ENCODE measurements around the gene ZC3H14.
"Not testable (repeated sequence)": the region's sequence is repeated elsewhere in the genome, so short reads cannot be mapped to it uniquely, and the experiment has no call there.

Gene ZC3H14, protein sequence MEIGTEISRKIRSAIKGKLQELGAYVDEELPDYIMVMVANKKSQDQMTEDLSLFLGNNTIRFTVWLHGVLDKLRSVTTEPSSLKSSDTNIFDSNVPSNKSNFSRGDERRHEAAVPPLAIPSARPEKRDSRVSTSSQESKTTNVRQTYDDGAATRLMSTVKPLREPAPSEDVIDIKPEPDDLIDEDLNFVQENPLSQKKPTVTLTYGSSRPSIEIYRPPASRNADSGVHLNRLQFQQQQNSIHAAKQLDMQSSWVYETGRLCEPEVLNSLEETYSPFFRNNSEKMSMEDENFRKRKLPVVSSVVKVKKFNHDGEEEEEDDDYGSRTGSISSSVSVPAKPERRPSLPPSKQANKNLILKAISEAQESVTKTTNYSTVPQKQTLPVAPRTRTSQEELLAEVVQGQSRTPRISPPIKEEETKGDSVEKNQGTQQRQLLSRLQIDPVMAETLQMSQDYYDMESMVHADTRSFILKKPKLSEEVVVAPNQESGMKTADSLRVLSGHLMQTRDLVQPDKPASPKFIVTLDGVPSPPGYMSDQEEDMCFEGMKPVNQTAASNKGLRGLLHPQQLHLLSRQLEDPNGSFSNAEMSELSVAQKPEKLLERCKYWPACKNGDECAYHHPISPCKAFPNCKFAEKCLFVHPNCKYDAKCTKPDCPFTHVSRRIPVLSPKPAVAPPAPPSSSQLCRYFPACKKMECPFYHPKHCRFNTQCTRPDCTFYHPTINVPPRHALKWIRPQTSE

DNA sequence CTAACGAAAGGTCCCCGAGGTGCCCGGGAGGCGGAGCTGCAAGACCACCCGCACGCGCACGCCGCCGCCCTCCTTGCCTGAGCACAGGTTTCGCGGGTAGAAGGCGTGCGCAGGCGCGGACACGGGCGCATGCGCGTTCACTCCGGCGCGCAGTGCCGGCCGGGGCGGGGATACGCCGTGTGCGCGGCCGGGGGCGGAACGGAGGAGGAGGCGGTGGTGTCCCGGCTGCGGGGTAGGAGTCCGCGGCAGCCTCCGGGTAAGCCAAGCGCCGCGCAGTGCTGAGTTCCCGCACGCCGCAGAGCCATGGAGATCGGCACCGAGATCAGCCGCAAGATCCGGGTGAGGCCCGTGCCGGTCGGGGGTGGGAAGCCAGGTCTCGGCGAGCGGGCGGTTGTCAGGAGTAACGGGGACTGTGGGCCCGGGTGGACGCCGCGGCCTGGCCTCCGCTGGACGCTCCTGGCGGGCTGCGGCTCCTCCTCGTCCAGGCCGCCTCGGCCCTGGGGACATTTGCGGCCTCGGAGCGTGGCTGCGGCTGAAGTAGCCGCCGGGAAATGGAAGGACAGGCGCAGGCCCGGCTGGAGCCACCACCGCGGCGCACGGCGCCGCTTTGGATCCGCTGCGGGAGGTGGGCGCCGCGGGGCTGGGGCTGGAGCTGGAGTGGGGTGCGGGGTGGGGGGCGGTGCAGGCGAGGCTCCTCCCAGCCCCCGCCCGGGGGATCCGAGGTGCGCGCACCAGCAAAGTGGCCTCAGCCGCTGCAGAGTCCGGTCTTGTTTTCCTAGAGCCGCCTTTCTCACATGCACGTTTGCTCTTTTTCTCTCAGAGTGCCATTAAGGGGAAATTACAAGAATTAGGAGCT lies at the start of gene ZC3H14:
TSS of gene ZC3H14 (plus strand) at position 207 of the 856 bp plus-strand sequence. CDS start at position 304, 97 bp downstream.
- peak within 1 kb of the TSS; percentile 69 to 92 for H3K4me3 ChIP-seq (ENCODE audit: low read depth in 1 of 2, low read length in 2 of 2)
- peak within 1 kb of the TSS; percentile 94 for H3K27ac ChIP-seq (ENCODE audit: low read depth, low read length)
- H3K4me1 ChIP-seq (ENCODE audit: control insufficient read depth in 1 of 2, insufficient read depth in 2 of 2, low read length in 2 of 2) = peaks cover 12 to 19% of the 10 kb centered on the region in 2 donors
- peak within 1 kb of the TSS; percentile 79 to 94 for H3K9ac ChIP-seq (ENCODE audit: low read depth in 1 of 2, low read length in 2 of 2)
- H3K27me3 ChIP-seq (ENCODE audit: control insufficient read depth in 1 of 2, insufficient read depth in 2 of 2, low read length in 2 of 2) = no peaks in the 10 kb centered on the region
- H3K9me3 ChIP-seq (ENCODE audit: control insufficient read depth in 1 of 2, low read length in 2 of 2) = no peaks in the 10 kb centered on the region
- peaks cover 4% of the 10 kb centered on the region in 2 donors for H3K36me3 ChIP-seq (ENCODE audit: control insufficient read depth in 1 of 2, insufficient read depth in 2 of 2, low read length in 2 of 2)

DNA sequence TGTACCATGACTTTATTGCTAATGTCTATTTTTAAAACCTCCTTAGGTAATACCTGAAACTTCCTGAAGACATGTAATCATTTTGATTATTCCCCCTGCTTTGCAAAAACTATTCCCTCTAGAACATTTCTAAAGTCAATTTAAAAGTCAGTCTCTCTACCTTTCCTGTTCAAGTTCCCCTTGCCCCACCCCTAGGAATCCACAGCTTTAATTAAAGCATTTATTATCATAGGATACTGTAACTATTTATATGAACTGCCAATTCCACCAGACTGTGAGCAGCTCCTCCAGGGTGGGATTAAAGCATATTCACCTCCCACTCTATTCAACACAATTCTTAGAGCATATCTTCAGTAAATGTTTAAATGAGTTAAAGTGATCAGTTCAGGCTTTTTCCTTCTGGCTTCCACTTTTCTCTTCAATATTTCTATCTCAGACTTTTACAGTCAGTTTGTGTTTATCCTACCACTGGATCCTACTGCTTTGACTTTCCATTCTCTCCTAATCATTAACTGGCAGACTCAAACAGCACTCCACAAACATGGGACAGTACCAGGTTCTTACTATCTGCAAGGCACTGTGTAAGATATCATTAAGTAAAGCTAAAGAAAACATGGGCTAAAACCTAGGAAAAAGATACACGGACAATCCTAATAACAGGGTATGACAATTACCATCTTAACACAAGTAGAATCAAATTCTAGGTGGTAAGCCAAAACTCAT lies 47.2 kb upstream of the ZC3H14 start:
- Histone ChIP-seq H3K4me1 (ENCODE audit: control insufficient read depth in 1 of 2, insufficient read depth in 2 of 2, low read length in 2 of 2) (peaks cover 15 to 22% of the 10 kb centered on the region in 2 donors), H3K4me3 (ENCODE audit: low read depth in 1 of 2, low read length in 2 of 2) (no peak overlapping the region), H3K9ac (ENCODE audit: low read depth in 1 of 2, low read length in 2 of 2) (no peak overlapping the region), H3K9me3 (ENCODE audit: control insufficient read depth in 1 of 2, low read length in 2 of 2) (no peaks in the 10 kb centered on the region), H3K27ac (ENCODE audit: low read depth, low read length) (no peak overlapping the region), H3K36me3 (ENCODE audit: control insufficient read depth in 1 of 2, insufficient read depth in 2 of 2, low read length in 2 of 2) (no peaks in the 10 kb centered on the region), H3K27me3 (ENCODE audit: control insufficient read depth in 1 of 2, insufficient read depth in 2 of 2, low read length in 2 of 2) (no peaks in the 10 kb centered on the region)

DNA sequence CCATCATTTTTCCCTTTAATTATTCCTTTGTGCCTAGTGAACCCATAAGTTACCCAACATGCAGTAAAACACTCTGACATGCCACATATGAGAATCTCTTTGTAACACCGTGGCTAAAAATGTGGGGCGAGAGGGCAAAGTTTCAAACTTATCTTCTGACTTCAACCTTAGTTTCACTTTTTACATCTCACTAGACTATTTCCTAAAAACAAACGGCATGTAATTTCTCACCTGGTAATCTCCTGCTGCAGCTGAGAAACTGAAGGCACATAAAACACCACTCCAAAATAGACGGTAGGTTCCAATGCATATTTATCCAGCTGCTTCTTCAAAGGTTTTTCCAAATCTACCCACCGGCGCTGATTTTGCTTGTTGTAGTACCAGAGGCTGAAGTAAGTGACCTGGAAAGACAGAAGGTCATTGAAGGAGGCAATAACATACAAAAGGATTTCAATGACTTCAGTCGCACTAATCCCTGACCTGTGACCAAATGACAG lies 45.9 kb upstream of the ZC3H14 start:
- no peak overlapping the region for H3K27ac ChIP-seq (ENCODE audit: low read depth, low read length)
- H3K4me3 ChIP-seq (ENCODE audit: low read depth in 1 of 2, low read length in 2 of 2) = peak overlapping the region; percentile 61 to 65
- no peaks in the 10 kb centered on the region for H3K27me3 ChIP-seq (ENCODE audit: control insufficient read depth in 1 of 2, insufficient read depth in 2 of 2, low read length in 2 of 2)
- peak overlapping the region in 1 of 2 donors; percentile 10 for H3K9ac ChIP-seq (ENCODE audit: low read depth in 1 of 2, low read length in 2 of 2)
- no peaks in the 10 kb centered on the region for H3K36me3 ChIP-seq (ENCODE audit: control insufficient read depth in 1 of 2, insufficient read depth in 2 of 2, low read length in 2 of 2)
- H3K4me1 ChIP-seq (ENCODE audit: control insufficient read depth in 1 of 2, insufficient read depth in 2 of 2, low read length in 2 of 2) = peaks cover 15 to 22% of the 10 kb centered on the region in 2 donors
- H3K9me3 ChIP-seq (ENCODE audit: control insufficient read depth in 1 of 2, low read length in 2 of 2) = no peaks in the 10 kb centered on the region

DNA sequence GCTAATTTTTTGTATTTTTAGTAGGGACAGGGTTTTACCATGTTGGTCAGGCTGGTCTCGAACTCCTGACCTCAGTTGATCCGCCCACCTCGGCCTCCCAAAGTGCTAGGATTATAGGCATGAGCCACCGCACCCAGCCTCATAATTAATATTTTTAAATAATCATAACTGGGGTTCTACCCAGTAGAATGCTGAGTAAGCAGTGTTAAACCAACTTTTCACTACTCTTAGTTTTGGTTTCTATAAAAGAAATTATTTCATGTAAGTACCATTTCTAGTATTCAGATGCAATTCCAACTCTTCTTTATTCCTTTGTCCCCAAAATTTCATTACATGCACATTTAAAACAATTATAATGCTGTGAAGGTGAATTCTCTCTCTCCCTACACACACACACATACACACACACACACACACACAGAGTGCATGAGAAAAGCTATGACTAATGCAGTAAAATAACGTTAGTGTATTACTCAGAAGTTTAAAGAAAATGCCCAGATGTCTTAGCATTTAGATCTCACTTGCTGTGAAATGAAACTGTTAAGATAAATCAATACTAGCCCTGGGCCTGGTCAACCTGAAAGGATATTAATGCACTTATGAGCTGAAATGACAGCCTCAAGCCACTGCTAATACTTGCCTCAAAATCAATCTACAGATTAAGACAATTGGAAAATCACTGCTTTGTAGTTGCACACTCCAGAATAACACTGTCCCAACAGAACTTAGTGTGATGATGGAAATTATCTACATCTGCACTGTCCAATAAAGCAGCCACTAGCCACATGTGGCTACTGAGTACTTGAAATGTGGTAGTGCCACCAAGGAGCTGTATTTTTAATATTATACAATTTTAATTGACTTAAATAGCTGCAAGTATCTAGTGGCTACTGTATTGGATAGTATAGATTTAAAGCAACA lies 44.0 kb upstream of the ZC3H14 start:
- H3K4me3 ChIP-seq (ENCODE audit: low read depth in 1 of 2, low read length in 2 of 2) = no peak overlapping the region
- no peaks in the 10 kb centered on the region for H3K27me3 ChIP-seq (ENCODE audit: control insufficient read depth in 1 of 2, insufficient read depth in 2 of 2, low read length in 2 of 2)
- H3K9ac ChIP-seq (ENCODE audit: low read depth in 1 of 2, low read length in 2 of 2) = no peak overlapping the region
- peaks cover 15 to 22% of the 10 kb centered on the region in 2 donors for H3K4me1 ChIP-seq (ENCODE audit: control insufficient read depth in 1 of 2, insufficient read depth in 2 of 2, low read length in 2 of 2)
- no peak overlapping the region for H3K27ac ChIP-seq (ENCODE audit: low read depth, low read length)
- no peaks in the 10 kb centered on the region for H3K9me3 ChIP-seq (ENCODE audit: control insufficient read depth in 1 of 2, low read length in 2 of 2)
- no peaks in the 10 kb centered on the region for H3K36me3 ChIP-seq (ENCODE audit: control insufficient read depth in 1 of 2, insufficient read depth in 2 of 2, low read length in 2 of 2)

- Histone ChIP-seq H3K4me3 (ENCODE audit: low read depth in 1 of 2, low read length in 2 of 2) (no peak overlapping the region), H3K27me3 (ENCODE audit: control insufficient read depth in 1 of 2, insufficient read depth in 2 of 2, low read length in 2 of 2) (no peaks in the 10 kb centered on the region), H3K27ac (ENCODE audit: low read depth, low read length) (no peak overlapping the region), H3K36me3 (ENCODE audit: control insufficient read depth in 1 of 2, insufficient read depth in 2 of 2, low read length in 2 of 2) (no peaks in the 10 kb centered on the region), H3K9ac (ENCODE audit: low read depth in 1 of 2, low read length in 2 of 2) (no peak overlapping the region), H3K4me1 (ENCODE audit: control insufficient read depth in 1 of 2, insufficient read depth in 2 of 2, low read length in 2 of 2) (peaks cover 15 to 22% of the 10 kb centered on the region in 2 donors), H3K9me3 (ENCODE audit: control insufficient read depth in 1 of 2, low read length in 2 of 2) (no peaks in the 10 kb centered on the region)
These were observed 42.9 kb upstream of the ZC3H14 start for GRCh38 chr14:88519907-88520306.

DNA sequence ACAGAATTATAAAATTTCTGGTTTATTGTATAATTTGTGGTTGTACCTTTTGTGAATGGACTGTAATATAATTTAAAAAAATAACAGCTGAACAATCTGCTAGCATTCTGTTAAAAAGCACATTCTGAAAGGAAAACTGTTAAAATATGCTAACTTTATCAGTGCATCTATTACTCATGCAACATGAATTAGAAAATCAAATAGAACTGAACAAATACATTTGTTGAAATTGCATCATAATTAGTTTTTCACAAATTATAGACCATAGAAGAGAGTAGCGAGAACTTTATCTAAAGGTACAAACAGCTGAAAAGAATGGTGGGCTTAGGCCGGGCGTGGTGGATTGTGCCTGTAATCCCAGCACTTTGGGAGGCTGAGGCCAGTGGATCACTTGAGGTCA lies 41.0 kb upstream of the ZC3H14 start:
- no peaks in the 10 kb centered on the region for H3K9me3 ChIP-seq (ENCODE audit: control insufficient read depth in 1 of 2, low read length in 2 of 2)
- no peak overlapping the region for H3K27ac ChIP-seq (ENCODE audit: low read depth, low read length)
- no peaks in the 10 kb centered on the region for H3K36me3 ChIP-seq (ENCODE audit: control insufficient read depth in 1 of 2, insufficient read depth in 2 of 2, low read length in 2 of 2)
- peaks cover 5 to 9% of the 10 kb centered on the region in 2 donors for H3K4me1 ChIP-seq (ENCODE audit: control insufficient read depth in 1 of 2, insufficient read depth in 2 of 2, low read length in 2 of 2)
- H3K4me3 ChIP-seq (ENCODE audit: low read depth in 1 of 2, low read length in 2 of 2) = no peak overlapping the region
- H3K27me3 ChIP-seq (ENCODE audit: control insufficient read depth in 1 of 2, insufficient read depth in 2 of 2, low read length in 2 of 2) = no peaks in the 10 kb centered on the region
- H3K9ac ChIP-seq (ENCODE audit: low read depth in 1 of 2, low read length in 2 of 2) = no peak overlapping the region

DNA sequence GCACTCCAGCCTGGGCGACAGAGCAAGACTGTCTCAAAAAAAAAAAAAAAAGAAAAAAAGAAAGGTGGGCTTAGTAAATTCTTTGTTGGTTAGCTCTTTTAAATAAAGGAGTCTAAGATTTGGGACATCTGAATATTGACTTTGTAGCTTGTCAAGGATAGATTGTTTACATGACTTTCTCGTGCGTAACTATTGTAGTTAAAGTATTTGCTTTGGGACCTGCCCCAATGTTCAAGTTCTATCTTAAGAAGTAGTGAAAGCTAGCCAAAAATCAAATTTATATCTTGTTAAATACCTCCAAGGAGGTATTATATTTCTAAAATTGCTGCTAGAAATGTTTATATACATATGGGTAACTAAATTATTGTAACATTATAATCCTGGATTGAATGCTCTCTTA lies 40.4 kb upstream of the ZC3H14 start:
- Histone ChIP-seq H3K36me3 (ENCODE audit: control insufficient read depth in 1 of 2, insufficient read depth in 2 of 2, low read length in 2 of 2) (no peaks in the 10 kb centered on the region), H3K27me3 (ENCODE audit: control insufficient read depth in 1 of 2, insufficient read depth in 2 of 2, low read length in 2 of 2) (no peaks in the 10 kb centered on the region), H3K9me3 (ENCODE audit: control insufficient read depth in 1 of 2, low read length in 2 of 2) (no peaks in the 10 kb centered on the region), H3K4me1 (ENCODE audit: control insufficient read depth in 1 of 2, insufficient read depth in 2 of 2, low read length in 2 of 2) (peaks cover 5 to 9% of the 10 kb centered on the region in 2 donors), H3K4me3 (ENCODE audit: low read depth in 1 of 2, low read length in 2 of 2) (no peak overlapping the region), H3K27ac (ENCODE audit: low read depth, low read length) (no peak overlapping the region), H3K9ac (ENCODE audit: low read depth in 1 of 2, low read length in 2 of 2) (no peak overlapping the region)

DNA sequence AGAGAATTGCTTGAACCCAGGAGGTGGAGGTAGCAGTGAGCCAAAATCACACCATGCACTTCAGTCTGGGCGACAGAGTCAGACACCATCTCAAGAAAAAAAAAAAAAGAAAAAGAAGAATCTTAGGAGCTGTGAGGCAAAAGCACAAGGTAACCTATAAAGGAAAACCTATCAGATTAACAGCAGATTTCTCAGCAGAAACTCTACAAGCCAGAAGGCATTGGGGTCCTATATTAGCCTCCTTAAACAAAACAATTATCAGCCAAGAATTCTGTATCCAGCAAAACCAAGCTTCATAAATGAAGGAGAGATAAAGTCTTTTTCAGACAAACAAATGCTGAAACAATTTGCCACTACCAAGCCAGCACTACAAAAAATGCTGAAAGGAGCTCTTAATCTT lies 32.9 kb upstream of the ZC3H14 start:
- H3K9ac ChIP-seq (ENCODE audit: low read depth in 1 of 2, low read length in 2 of 2); H3K4me3 ChIP-seq (ENCODE audit: low read depth in 1 of 2, low read length in 2 of 2); H3K27me3 ChIP-seq (ENCODE audit: control insufficient read depth in 1 of 2, insufficient read depth in 2 of 2, low read length in 2 of 2): not testable (repeated sequence)

More for the DNA sequence above, 32.9 kb upstream of the ZC3H14 start:
- not testable (repeated sequence) for H3K4me1 ChIP-seq (ENCODE audit: control insufficient read depth in 1 of 2, insufficient read depth in 2 of 2, low read length in 2 of 2); H3K36me3 ChIP-seq (ENCODE audit: control insufficient read depth in 1 of 2, insufficient read depth in 2 of 2, low read length in 2 of 2); H3K27ac ChIP-seq (ENCODE audit: low read depth, low read length); H3K9me3 ChIP-seq (ENCODE audit: control insufficient read depth in 1 of 2, low read length in 2 of 2)

Data from duodenal mucosa (tissue), 2 donors.